Activated CD4-positive, alpha-beta T cell treated with anti-CD3 and anti-CD28 coated beads for 4 hours (primary cell): ENCODE results near the gene HPGDS.
"Not testable (repeated sequence)": the region's sequence is repeated elsewhere in the genome, so short reads cannot be mapped to it uniquely, and the experiment has no call there.

Experiments used
- DNase-seq, 2 donors: peaks; one replicate each; pipeline ENCODE4 v3.0.0-alpha.2; 2020

Gene HPGDS

DNA sequence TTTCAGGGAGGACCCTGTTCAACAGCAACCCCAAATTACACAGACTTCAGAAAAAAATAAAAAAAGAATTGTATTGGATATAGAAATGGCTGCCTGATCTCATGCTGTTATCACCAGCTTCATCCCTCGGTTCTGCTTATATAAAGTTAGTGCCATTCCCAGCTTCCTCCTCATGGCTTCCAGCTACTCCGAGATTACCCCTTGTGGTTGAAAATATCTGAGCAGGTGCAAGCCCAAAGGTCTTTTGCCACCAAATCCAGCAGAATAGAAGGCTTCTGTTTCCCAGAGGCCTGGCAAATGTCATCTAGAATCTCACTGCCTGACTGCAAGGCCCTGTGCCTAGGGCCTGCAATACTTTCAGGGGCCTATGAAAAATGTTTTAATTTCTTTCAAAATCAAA is 13.8 kb upstream of the HPGDS start:
- no peak for DNase-seq

DNA sequence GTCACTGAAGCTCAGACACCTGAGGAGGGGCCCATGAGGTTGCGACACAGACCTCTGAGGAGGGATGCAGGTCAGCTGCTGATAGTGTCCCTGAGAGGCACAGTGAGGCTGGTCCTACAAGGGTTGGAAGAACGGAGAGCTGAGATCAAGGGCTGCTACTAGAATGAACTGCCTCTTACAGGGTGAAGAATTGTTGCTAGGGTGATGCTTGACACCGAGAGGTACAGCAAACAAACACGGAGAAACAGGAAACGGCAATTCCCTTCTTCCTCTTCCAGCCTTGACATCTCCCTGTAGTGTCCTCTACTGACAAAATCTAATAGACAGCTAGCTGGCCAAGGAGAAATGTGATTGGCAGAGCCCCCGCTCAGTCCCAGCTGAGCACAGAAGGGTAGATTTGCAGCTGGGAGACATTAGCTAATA is 11.8 kb upstream of the HPGDS start:
- DNase-seq: no peak

DNA sequence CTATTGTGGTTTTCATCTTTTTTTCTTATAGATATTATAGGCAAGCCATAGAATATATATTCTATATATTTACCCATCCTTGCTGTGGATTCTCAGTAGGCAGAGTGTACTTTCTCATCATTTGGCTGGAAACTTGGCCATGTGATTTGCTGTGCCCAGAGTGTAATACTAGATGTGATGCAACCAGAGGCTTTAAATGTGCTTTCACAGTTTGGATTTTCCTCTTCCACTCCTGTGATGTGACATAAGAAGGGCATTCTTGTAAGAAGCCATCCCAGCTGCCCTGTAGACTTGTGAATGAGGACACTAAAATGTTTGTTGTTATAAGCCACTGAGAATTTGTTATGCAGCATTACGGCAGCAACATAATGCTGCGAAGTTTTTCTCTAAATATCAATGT is 10.4 kb upstream of the HPGDS start:
- DNase-seq: no peak

DNA sequence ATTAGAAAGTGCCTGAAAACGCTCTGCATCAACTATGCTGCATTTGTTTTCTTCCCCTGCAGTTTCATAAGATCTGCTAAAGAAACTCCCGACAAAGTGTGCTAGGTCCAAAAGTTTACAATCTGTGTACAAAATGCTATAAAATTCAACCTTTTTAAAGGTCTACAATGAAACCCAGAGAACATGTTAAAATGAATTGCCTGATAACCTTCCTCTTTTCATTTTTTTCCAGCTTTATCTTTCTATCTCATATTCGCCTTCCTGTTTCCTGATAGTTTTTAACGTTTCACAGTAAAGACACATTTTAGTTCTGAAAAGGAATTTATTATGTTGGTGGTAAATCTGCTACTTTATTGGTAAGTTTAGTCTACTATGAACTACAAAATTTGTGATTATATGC is 9.5 kb upstream of the HPGDS start:
- DNase-seq: no peak

DNA sequence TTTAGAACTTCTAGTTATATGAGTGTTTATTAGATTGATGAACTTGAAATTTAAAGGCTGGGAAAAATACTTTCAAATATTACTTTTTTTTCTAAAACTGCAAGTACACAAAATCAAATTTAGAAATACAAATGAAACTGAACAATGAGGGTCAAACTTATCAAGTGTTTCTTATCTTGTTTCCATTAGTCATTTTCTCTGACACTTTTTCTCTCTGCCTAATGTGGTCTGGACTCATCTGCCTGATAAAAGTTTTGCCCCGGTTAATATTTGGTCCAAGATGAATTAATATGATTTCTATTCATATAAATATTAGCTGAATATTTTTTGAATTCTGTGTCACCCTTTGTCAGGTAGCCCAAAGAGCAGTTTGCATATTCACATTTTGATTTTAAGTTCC is 8.7 kb upstream of the HPGDS start:
- no peak for DNase-seq

DNA sequence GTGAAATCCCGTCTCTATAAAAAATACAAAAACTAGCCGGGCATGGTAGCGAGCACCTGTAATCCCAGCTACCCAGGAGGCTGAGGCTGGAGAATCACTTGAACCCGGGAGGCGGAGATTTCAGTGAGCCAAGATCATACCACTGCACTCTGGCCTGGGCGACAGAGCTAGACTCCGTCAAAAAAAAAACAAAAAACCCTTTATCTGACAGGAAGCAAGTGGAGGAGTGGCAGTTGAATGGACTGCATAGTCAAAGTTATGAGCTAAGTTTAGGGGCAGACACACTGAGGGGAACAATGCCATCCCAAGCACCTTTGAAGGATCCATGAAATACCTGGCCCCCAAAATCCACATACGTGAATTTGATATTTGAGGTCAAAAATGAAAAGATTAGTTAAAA is 7.5 kb upstream of the HPGDS start:
- DNase-seq: no peak

DNA sequence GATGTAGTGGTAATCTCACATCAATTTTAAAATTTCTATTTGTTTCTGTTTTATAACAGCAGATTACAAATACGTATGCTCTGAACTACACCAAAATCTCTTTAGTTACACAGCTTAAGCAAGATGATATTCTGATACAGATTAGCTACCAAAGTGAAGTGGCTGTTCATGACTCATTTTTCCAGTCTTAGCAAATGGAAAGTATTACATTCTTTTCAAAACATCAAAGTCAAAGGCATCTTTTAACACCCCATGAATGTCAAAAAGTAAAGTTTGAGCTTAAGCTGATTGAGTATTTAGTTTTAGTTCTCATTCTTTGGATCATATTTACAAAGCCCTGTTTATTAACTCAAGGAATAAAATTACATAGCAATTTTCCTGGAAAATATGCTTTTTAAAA is 6.6 kb upstream of the HPGDS start:
- DNase-seq: no peak

DNA sequence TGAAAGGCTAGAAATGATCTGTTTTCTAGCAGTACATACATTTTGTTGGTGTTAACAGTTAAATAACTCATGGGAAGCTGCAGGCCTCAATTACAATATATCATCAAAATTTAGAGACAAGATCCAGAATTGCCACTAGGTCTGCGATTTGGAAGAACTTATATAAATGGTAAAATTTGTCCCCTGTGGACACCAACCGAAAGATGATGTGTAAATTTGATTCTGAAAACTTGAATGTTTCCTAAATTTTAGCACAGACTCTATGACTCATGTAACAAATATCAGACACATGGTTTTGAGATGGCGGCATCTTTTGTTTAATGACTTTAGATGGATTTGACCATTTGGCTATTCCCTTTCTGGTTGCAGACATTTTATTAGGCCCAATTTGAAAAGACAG is 6.0 kb upstream of the HPGDS start:
- DNase-seq: no peak

DNA sequence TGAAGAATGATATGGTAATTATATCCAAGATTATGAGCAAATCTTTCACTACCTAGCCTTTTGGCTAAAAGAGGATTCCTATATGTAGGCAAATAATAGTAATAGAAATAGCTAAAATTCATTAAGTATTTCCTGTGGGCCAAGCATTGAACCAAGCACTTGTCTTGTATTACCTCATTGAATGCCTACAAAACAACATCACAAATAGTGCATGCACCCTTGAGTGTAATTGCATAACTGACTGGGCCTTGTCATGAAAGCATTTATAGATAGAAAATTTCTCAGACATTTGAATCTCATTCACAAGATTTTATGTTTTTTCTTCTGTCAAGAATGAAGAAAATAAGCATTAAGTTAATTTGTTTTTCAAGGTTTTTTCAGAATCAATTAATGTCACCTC is 3.9 kb upstream of the HPGDS start:
- no peak for DNase-seq

DNA sequence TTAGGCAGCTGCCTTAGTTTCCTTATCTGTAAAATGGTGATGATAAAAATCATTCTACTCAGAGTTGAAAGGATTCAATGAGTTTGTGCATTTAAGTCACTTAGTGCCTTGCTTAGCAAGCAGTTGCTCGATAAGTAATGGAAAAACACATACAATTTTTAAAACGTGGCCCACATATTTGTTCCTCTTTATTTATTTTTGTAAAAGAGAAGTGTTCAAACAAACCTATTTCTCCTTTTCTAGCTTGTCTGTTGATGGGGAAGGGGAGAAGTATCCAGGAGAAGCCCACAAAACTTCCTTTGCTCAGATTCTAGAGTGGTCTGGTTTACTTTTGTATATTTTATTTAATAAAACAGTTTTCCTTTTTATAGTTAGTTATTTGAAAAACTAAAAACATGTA is 3.3 kb upstream of the HPGDS start:
- no peak for DNase-seq

DNA sequence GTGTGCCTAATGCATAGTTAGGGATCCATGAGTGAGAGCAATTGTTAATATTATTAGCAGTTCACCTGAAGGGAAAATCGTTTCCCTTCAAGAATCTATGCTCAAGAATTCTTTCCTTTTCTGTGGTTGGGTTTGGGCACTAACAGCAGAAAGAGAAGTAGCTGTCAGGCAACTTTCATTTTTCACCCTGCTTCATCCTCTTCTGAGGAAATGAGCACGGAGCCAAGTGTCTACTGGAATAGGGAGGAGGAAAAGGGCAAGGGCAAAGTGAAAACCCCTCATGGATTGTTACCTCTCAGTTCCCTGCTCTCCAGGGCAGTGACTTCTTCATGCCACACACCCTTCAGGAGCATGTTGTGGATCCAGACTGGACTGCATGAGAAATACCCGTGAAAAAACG is 2.6 kb upstream of the HPGDS start:
- DNase-seq: no peak

DNA sequence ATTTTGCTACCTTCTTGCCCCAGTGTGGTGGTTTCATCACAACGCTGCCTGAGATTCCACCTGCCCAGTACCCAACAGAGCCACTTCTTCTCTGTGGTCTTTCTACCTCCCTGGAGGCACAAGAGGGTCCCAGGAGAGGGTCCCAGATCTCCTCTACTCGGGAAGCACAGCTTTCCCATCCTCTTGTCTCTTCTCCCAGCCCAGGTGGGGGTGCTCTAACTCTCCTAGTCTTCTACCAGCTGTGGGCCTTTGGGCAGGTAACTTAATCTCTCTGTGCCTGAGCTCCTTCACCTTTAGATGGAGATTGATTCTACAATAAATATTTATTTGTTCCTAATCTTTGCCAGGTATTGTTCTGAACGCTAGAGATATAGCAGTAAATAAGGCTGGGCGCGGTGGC is 1.8 kb upstream of the HPGDS start:
- DNase-seq: no peak

DNA sequence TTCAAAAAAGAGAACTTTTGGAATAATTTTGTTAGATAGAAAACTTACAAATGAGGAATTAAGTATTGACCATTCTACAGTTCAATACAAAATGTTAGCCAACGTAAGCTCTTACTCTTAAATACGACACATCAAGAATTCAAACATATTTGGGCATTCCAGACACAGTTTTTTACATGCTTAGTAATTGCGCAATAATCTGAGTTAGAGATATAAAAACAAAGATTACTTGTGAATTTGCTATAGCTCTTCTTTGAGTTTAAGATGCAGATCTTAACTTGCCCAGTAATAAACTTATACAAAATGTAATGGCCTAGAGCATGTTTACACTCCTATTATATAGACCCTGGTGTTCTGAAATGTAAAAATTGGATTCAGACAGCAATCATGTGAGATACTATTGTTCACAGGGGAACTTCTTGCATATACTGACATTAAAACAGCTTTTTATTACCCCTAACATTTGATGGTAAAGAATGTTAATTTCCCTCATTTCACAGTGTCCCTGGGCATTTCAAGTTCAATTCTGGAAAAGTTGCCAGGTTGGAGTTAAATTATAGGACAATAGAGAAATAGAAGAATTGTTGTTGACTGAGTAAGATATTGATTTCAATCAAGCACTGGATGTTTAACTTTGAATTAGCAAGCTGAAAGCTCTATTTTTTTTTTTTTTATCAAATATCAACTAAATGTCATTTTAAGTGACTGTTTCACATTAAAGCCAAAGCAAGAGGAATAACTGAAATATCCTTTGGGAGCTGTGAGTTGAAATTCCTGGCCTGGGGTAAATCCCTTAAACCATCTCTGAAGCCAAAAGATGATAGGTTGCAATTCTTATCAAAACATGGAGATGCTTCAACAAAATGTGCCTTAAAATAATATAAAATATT is 910 bp downstream of the HPGDS start:
- no peak for DNase-seq

DNA sequence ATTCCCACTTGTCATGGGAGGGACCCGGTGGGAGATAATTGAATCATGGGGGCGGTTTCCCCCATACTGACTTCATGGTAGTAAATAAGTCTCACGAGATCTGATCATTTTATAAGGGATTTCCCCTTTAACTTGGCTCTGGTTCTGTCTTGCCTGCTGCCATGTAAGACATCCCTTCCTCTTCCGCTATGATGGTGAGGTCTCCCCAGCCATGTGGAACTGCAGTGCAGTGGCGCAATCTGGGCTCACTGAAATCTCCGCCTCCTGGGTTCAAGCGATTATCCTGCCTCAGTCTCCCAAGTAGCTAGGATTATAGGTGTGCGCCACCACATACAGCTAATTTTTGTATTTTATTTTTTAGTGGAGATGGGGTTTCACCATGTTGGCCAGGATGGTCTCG is 2.9 kb downstream of the HPGDS start:
- no peak for DNase-seq

DNA sequence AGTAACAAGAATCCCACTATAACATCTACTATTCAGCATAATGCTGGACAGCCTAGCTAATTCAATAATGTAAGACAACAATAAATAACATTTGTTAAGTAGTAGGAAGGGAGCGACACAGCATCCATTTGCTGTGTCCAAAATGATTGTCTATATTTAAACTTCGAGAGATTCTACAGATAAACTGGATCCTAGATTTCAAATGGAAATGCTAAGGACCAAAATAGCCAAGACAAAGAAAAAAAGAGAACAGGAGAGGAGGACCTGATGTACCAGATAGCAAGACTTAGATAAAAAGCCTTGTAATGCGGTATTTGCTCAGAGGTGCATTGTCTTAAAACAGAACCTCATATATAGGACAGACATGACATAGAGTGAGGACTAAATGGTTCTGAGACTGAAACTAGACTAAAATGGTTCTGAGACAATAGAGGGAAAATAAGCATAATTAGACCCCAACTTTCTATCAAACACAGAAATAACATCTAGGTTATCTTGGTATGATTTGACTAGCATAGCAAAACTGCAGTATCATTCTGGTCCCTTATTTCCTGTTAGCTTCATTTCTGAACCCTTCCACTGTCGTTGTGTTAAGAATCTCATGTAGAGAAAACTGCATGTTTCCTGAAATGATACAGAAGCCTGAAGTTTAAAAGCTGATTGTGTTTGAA is 3.8 kb downstream of the HPGDS start:
- DNase-seq: no peak

DNA sequence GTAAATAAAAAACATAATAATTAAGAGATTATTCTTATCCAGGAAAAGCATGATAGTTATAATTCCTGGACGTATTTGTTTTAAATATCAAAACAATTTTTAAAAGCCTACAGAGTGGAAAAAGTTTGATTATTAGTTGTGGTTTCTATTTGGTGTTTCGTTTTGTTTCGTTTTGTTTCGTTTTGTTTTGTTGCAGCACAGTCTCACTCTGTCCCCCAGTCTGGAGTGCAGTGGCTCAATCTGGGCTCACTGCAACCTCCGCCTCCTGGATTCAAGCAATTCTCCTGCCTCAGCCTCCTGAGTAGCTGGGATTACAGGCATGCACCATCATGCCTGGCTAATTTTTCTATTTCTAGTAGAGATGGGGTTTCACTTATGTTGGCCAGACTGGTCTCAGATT is 5.8 kb downstream of the HPGDS start:
- not testable (repeated sequence) for DNase-seq

DNA sequence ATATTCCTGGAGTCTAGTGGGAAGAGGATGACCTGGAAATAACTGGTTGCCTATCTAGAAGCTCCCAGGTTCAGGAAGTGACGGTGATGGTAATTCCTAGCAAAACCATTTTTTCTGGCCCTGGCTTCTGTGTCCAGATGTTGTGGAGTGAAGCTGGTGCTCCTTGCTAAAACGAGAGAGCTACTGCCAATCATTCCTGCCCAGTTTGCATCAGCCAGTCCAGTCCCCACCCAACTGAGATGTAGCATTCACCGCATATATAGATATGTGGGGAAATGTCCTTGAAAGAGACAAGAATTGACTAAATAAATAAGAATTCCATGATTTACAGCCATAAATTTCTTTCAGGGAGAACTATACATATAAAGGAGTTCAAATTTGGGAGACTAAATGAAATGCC is 6.3 kb downstream of the HPGDS start:
- no peak for DNase-seq

DNA sequence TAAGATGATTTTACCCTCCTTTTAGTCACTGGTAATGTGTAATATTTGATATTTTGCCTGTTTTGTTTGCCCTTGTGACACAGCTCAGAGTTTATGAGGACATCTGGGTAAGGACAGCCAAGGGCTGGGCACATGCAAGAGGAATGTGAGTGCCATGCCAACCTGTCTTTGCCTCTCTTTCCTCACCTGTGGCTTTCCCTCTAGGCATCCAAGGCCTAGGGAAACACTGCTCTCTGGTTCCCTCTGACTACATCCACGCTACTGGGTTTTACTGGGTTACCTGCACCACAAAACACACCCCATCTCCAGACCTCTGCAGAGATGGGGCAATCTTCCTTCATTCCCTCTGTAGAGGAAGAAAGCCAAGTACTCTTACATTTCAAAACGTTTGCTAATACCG is 7.7 kb downstream of the HPGDS start:
- no peak for DNase-seq

DNA sequence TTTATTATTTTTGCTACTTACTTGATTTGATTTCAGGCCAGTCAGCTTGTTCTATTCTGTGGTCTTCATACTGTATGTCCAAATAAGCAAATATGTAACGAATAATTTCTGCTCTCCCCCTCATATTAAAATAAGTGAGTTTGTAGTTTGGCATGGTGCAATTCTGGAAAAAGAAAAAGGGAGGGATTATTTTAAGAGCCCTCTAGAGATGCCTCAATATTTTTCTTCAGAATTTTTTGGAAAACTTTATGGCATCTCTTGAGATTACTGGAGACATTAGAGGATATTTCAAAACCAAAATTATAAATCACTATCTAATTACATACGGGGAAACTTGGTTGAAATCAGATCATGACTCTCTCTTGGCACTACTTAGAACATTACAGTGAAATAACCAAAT is 8.2 kb downstream of the HPGDS start:
- no peak for DNase-seq

DNA sequence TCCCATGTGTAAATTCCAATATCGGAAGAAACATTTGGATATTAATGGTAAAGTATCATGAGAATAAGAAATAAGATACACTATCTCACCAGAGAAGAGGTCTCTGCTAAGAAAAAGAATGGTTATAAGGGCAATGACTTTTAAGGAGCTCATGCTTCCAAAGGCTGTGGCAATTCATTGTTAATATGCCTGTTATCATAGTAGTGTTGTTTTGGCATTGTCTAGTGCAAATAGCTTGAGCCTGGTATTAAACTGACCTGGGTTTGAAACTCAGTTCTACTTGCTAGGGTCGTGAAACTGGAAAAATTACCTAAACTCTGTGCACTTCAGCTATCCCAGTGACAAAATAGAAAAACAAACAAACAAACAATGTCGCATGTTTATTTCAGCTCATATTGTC is 8.8 kb downstream of the HPGDS start:
- no peak for DNase-seq

DNA sequence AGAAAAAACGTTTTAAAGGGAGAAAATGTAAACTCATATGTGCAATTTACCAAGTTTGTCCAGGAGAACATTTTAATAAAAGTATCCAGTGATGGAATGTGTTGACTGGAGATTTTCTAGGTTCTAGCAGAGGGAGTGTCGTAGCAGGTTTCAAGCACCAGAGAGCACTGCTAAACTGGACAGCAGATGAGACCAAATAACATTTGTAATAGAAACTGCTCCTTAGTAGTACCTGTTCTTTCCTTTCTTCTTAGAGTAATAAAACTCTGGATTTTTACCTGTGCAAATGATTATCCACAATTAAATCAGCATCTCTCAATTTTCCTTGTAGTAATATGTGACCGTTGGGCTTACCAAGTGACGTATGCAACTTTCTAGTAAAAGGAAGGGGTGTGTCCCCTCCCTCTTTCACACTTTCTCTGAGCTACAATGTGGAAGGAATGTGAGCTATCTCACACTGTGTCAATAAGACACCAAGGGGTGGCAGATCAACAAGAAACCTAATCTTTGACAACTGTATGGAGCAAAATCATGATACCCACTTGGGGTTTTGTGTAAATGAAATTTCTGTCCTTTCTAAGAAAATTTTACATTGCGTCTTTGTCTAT is 9.5 kb downstream of the HPGDS start:
- no peak for DNase-seq

DNA sequence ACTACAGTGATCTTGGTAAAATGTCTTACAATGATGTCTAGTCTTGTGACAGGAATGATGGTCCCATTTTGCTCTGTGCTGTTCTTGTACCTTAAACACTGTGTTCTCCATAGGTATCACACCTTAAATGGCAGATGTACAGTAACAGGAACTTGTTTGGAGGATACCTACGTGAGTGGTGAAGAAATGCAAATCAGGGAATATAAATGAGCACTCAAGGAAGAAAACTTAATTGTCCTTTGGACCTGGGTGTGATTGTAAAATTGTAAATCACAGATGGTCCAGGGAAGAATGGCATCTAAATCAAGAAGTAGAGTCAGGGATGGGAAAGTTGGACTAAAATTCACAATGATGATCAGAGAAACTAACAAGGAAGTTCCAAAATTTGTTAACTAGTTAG is 12.7 kb downstream of the HPGDS start:
- no peak for DNase-seq

DNA sequence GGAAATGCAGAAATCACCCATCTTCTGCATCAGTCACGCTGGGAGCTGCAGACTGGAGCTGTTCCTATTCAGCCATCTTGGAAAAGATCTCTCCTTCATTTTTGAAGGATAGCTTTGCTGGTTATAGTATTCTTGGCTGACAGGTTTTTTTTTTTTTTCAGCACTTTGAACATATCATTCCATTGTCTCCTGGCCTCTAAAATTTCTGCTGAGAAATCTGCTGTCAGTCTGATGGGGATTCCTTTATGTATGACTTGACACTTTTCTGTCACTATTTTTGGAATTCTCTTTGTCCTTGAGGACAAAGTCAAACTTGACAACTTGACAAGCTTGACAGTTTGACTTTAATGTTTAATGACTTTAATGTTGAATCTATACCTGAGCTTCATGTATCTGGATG is 16.8 kb downstream of the HPGDS start:
- DNase-seq: no peak

DNA sequence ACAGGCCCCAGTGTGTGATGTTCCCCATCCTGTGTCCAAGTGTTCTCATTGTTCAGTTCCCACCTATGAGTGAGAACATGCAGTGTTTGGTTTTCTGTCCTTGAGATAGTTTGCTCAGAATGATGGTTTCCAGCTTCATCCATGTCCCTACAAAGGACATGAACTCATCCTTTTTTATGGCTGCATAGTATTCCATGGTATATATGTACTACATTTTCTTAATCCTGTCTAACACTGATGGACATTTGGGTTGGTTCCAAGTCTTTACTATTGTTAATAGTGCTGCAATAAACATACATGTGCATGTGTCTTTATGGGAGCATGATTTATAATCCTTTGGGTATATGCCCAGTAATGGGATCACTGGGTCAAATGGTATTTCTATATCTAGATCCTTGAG is 22.7 kb downstream of the HPGDS start:
- not testable (repeated sequence) for DNase-seq
